Right lobe of liver (tissue), 4 donors: ENCODE data around the gene RFX6.

ENCODE experiments used
- POLR2A ChIP-seq: fragments of 450-650 bp; IDR thresholded peaks from one replicate; pipeline ENCODE4 v1.6.1; 2017; ENCODE audit warnings: antibody characterized with exemption, mild to moderate bottlenecking
- TF ChIP-seq, protein P1 (sequence below), 4 donors: fragments of 200-600 bp in 3 of 4; fragments of 450-650 bp in 1 of 4; IDR thresholded peaks; one replicate each; pipeline versions ENCODE4 v1.5.1 to v1.8.0; 2016 to 2022; ENCODE audit warnings: antibody characterized with exemption in 4 of 4, mild to moderate bottlenecking in 2 of 4
- donor health status: DM: no; HTN: no; CAD: no.
- donor health status: DM: no; HTN: no; CAD: no.
- donor health status: DM: no; HTN: yes; CAD: no.

- TF ChIP-seq, protein P1, sequence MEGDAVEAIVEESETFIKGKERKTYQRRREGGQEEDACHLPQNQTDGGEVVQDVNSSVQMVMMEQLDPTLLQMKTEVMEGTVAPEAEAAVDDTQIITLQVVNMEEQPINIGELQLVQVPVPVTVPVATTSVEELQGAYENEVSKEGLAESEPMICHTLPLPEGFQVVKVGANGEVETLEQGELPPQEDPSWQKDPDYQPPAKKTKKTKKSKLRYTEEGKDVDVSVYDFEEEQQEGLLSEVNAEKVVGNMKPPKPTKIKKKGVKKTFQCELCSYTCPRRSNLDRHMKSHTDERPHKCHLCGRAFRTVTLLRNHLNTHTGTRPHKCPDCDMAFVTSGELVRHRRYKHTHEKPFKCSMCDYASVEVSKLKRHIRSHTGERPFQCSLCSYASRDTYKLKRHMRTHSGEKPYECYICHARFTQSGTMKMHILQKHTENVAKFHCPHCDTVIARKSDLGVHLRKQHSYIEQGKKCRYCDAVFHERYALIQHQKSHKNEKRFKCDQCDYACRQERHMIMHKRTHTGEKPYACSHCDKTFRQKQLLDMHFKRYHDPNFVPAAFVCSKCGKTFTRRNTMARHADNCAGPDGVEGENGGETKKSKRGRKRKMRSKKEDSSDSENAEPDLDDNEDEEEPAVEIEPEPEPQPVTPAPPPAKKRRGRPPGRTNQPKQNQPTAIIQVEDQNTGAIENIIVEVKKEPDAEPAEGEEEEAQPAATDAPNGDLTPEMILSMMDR (IDR thresholded peaks at IDR 0.05) = no peak
- TF ChIP-seq POLR2A = no peak
Observed at GRCh38 chr6:116928677-116929076, 51.6 kb downstream of the RFX6 start.
